Fibroblast of lung (primary cell): ENCODE data around the gene SPRED1. TPM values are rescaled to one million over a fixed set of nuclear protein-coding genes. Genes with fewer than 3 reads are reported as not detected.
"Not testable (repeated sequence)": the region's sequence is repeated elsewhere in the genome, so short reads cannot be mapped to it uniquely, and the experiment has no call there.

Source experiments
- DNase-seq, 2 donors: peaks; one replicate each; pipeline versions ENCODE4 v3.0.0 to v3.0.0-alpha.2; 2010; ENCODE audit warnings: low read depth in 2 of 2
- H2AFZ ChIP-seq: 2 replicates; pipeline ENCODE4 v1.5.1; 2012; ENCODE audit warnings: low read length, control low read depth, inconsistent platforms
- H3K27ac ChIP-seq: 2 replicates; pipeline ENCODE4 v1.5.1; 2011; ENCODE audit warnings: low read length, control low read depth; ENCODE audit not compliant: insufficient read depth
- H3K27me3 ChIP-seq: 2 replicates; pipeline ENCODE4 v1.5.1; 2011; ENCODE audit warnings: mild to moderate bottlenecking, low read length; ENCODE audit not compliant: control insufficient read depth, insufficient read depth
- H3K36me3 ChIP-seq: 2 replicates; pipeline ENCODE4 v1.5.1; 2011; ENCODE audit warnings: low read length; ENCODE audit not compliant: control insufficient read depth, insufficient read depth
- H3K4me1 ChIP-seq: 2 replicates; pipeline ENCODE4 v1.5.1; 2011; ENCODE audit warnings: low read length; ENCODE audit not compliant: control insufficient read depth, insufficient read depth; ENCODE audit errors: extremely low read depth
- H3K4me2 ChIP-seq: 2 replicates; pipeline ENCODE4 v1.5.1; 2011; ENCODE audit warnings: low read length, control low read depth; ENCODE audit not compliant: insufficient read depth; ENCODE audit errors: extremely low read depth
- H3K4me3 ChIP-seq, 4 experiments: fragments of 200-600 bp in 1 of 4; sonication (generic) in 1 of 4; replicated peaks in 1 of 4; 2 replicates each; pipeline ENCODE4 v1.5.1; 2011 to 2016; ENCODE audit warnings: low read length in 4 of 4, low read depth in 3 of 4, mild to moderate bottlenecking in 3 of 4, control low read depth in 2 of 4, inconsistent platforms in 1 of 4, mixed read lengths in 1 of 4; ENCODE audit not compliant: insufficient read depth in 1 of 4; ENCODE audit errors: control extremely low read depth in 1 of 4
- H3K79me2 ChIP-seq: 2 replicates; pipeline ENCODE4 v1.5.1; 2012; ENCODE audit warnings: mild to moderate bottlenecking, low read length, inconsistent platforms; ENCODE audit not compliant: control insufficient read depth, insufficient read depth
- H3K9ac ChIP-seq: 2 replicates; pipeline ENCODE4 v1.5.1; 2011; ENCODE audit warnings: mild to moderate bottlenecking, low read length, control low read depth; ENCODE audit not compliant: insufficient read depth
- H3K9me3 ChIP-seq: 2 replicates; pipeline ENCODE4 v1.5.1; 2012; ENCODE audit warnings: low read depth, low read length; ENCODE audit not compliant: control insufficient read depth, insufficient read depth
- H4K20me1 ChIP-seq: 2 replicates; pipeline ENCODE4 v1.5.1; 2011; ENCODE audit warnings: low read length; ENCODE audit not compliant: control insufficient read depth, insufficient read depth; ENCODE audit errors: extremely low read depth
- CTCF ChIP-seq, 2 donors: IDR thresholded peaks in 1 of 2; conservative IDR thresholded peaks in 1 of 2; 1 replicate in 1 of 2; 2 replicates in 1 of 2; pipeline ENCODE4 v1.5.1; 2011 to 2012; ENCODE audit warnings: low read length in 2 of 2, control low read depth in 1 of 2, inconsistent platforms in 1 of 2, low read depth in 1 of 2, mild to moderate bottlenecking in 1 of 2
- EZH2 ChIP-seq: IDR thresholded peaks from 2 replicates; pipeline ENCODE4 v1.5.1; 2012; ENCODE audit warnings: low read length, control low read depth, mild to moderate bottlenecking; ENCODE audit errors: missing control alignments
- polyA plus RNA-seq, 2 donors: library from polyadenylated mRNA; depleted of rRNA in 1 of 2; stranded (reverse) in 1 of 2; unstranded in 1 of 2; fragments of >200 nt; gene quantifications; 2 replicates each; pipeline ENCODE4 v1.2.1, GENCODE V29; 2011 to 2012; ENCODE audit warnings: missing spikeins in 1 of 2
- total RNA-seq: library from RNA; depleted of rRNA; stranded (reverse); fragments of >200 nt; gene quantifications from 2 replicates; pipeline ENCODE4 v1.2.1, GENCODE V29; 2014

The SPRED1 gene
- total and polyA plus RNA-seq, 2 donors (not counting 1 experiment from before 2014, with no cell fraction given): 17.2 to 39.0 TPM

- Histone ChIP-seq H4K20me1 (no peaks in the 10 kb centered on the region), H3K79me2 (peaks cover 98% of the 10 kb centered on the region), H3K9ac (no peak overlapping the region), H3K9me3 (no peaks in the 10 kb centered on the region), H3K27ac (no peak overlapping the region), H3K36me3 (no peaks in the 10 kb centered on the region), H3K4me1 (peaks cover 4% of the 10 kb centered on the region), H3K27me3 (no peaks in the 10 kb centered on the region), H3K4me3 (no peak overlapping the region), H3K4me2 (no peak overlapping the region), H2AFZ (no peak overlapping the region)
- peak; percentile 64 to 78 for DNase-seq
- TF ChIP-seq CTCF (conservative IDR thresholded peaks at IDR 0.05 in 1 of 2, IDR thresholded peaks at IDR 0.05 in 1 of 2; ENCODE audit: low read depth in 1 of 2, low read length in 2 of 2) (no peak), EZH2 (no peak)
These were observed 23.3 kb downstream of the SPRED1 start for GRCh38 chr15:38275959-38276358.

- H4K20me1 ChIP-seq, H2AFZ ChIP-seq, DNase-seq, H3K4me1 ChIP-seq, H3K9ac ChIP-seq, H3K27me3 ChIP-seq, H3K36me3 ChIP-seq, H3K27ac ChIP-seq, H3K4me2 ChIP-seq, H3K9me3 ChIP-seq, H3K4me3 ChIP-seq: not testable (repeated sequence)
- peaks cover 98% of the 10 kb centered on the region for H3K79me2 ChIP-seq
These were observed 24.6 kb downstream of the SPRED1 start for GRCh38 chr15:38277281-38277680.

GRCh38 chr15:38281031-38281430, 28.4 kb downstream of the SPRED1 start:
- Histone ChIP-seq H3K79me2 (peaks cover 99% of the 10 kb centered on the region), H3K27ac (no peak overlapping the region), H3K27me3 (no peaks in the 10 kb centered on the region), H3K4me2 (no peak overlapping the region), H4K20me1 (no peaks in the 10 kb centered on the region), H3K4me1 (peaks cover 2% of the 10 kb centered on the region), H3K36me3 (no peaks in the 10 kb centered on the region), H3K4me3 (no peak overlapping the region), H2AFZ (no peak overlapping the region), H3K9ac (no peak overlapping the region), H3K9me3 (no peaks in the 10 kb centered on the region)
- no peak for DNase-seq
- TF ChIP-seq CTCF (conservative IDR thresholded peaks at IDR 0.05 in 1 of 2, IDR thresholded peaks at IDR 0.05 in 1 of 2; ENCODE audit: low read depth in 1 of 2, low read length in 2 of 2): no peak
- TF ChIP-seq EZH2: no peak
